ENCODE results near the gene MAP2K3. TPM values are rescaled to one million over a fixed set of nuclear protein-coding genes. Genes with fewer than 3 reads are reported as not detected.
A peak's percentile ranks its signal among the peaks of the same experiment; 100 is the strongest.

MAP2K3 gene
- total and polyA plus RNA-seq, 2 donors (not counting 3 experiments of a cell fraction or from before 2014, with no cell fraction given) = 15.3 to 36.3 TPM

- TF ChIP-seq, protein P1, sequence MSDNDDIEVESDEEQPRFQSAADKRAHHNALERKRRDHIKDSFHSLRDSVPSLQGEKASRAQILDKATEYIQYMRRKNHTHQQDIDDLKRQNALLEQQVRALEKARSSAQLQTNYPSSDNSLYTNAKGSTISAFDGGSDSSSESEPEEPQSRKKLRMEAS (IDR thresholded peaks at IDR 0.05; ENCODE audit: insufficient read depth, insufficient read length) = no peak
- TF ChIP-seq EZH2 (IDR thresholded peaks at IDR 0.05; ENCODE audit: borderline replicate concordance, low read depth, low read length, severe bottlenecking) (no peak), GATA2 (IDR thresholded peaks at IDR 0.05; ENCODE audit: insufficient read depth, insufficient read length, low read depth, low read length) (no peak), POLR2AphosphoS5 (IDR thresholded peaks at IDR 0.05; ENCODE audit: insufficient read depth, low read depth, low read length) (no peak), MYC (IDR thresholded peaks at IDR 0.05; ENCODE audit: low read depth, low read length) (no peak), POLR2A (IDR thresholded peaks at IDR 0.05; ENCODE audit: low read depth, low read length) (no peak)
- TF ChIP-seq, protein P2, sequence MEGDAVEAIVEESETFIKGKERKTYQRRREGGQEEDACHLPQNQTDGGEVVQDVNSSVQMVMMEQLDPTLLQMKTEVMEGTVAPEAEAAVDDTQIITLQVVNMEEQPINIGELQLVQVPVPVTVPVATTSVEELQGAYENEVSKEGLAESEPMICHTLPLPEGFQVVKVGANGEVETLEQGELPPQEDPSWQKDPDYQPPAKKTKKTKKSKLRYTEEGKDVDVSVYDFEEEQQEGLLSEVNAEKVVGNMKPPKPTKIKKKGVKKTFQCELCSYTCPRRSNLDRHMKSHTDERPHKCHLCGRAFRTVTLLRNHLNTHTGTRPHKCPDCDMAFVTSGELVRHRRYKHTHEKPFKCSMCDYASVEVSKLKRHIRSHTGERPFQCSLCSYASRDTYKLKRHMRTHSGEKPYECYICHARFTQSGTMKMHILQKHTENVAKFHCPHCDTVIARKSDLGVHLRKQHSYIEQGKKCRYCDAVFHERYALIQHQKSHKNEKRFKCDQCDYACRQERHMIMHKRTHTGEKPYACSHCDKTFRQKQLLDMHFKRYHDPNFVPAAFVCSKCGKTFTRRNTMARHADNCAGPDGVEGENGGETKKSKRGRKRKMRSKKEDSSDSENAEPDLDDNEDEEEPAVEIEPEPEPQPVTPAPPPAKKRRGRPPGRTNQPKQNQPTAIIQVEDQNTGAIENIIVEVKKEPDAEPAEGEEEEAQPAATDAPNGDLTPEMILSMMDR (IDR thresholded peaks at IDR 0.05; ENCODE audit: extremely low read depth in 1 of 2, insufficient read depth in 1 of 2, low read depth in 1 of 2, low read length in 2 of 2) = no peak
- DNase-seq (ENCODE audit: low read depth, low spot score) (no peak), FAIRE-seq (no peak)
- intact Hi-C loops (cut with micrococcal nuclease) (no loop called here), dilution Hi-C loops (cut with MboI; ENCODE audit: extremely low pct_ligation_motif_present, low sequenced_read_pairs) (no loop called here)
- Histone ChIP-seq H3K4me1 (ENCODE audit: control insufficient read depth, extremely low read depth, insufficient read depth, low read length) (peaks cover 26% of the 10 kb centered on the region), H3K4me2 (ENCODE audit: insufficient read depth, low read length) (no peak overlapping the region), H3K9ac (replicated peaks; ENCODE audit: extremely low read depth, insufficient read depth, low read length) (no peak overlapping the region), H2AFZ (ENCODE audit: low read depth, low read length) (peak overlapping the region; percentile 18), H3K36me3 (ENCODE audit: control insufficient read depth in 2 of 2, extremely low read depth in 1 of 2, insufficient read depth in 2 of 2, low read length in 2 of 2) (no peaks in the 10 kb centered on the region), H3K9me3 (replicated peaks; ENCODE audit: control insufficient read depth, insufficient read depth, low read length) (no peaks in the 10 kb centered on the region), H3K27ac (ENCODE audit: insufficient read depth, low read depth, low read length) (no peak overlapping the region), H3K9me1 (replicated peaks; ENCODE audit: control insufficient read depth, extremely low read depth, insufficient read depth, low read length) (no peaks in the 10 kb centered on the region), H3K4me3 (replicated peaks in 1 of 3; ENCODE audit: insufficient read depth in 1 of 3, low read depth in 1 of 3, low read length in 3 of 3) (no peak overlapping the region), H4K20me1 (replicated peaks; ENCODE audit: control insufficient read depth, extremely low read depth, insufficient read depth, low read length) (no peaks in the 10 kb centered on the region), H3K27me3 (ENCODE audit: control insufficient read depth in 2 of 2, insufficient read depth in 2 of 2, low read length in 2 of 2) (no peaks in the 10 kb centered on the region), H3K79me2 (ENCODE audit: control insufficient read depth, insufficient read depth, low read length) (no peaks in the 10 kb centered on the region)
- no TSS peak for BruUV-seq (replicated peaks)
- POLR2A ChIA-PET = interaction anchor here (0.5 kb wide), 1 partner anchor 151 kb away, joined by 4 read pairs; no protein-coding TSS in a partner anchor
- CTCF ChIA-PET = interaction anchor here (0.5 to 9.0 kb wide), 21 partner anchors 9 to 342 kb away, joined by 3 to 71 read pairs (median 4); partner anchors contain the start of genes NATD1, TMEM11 and USP22
Measured at GRCh38 chr17:21279582-21279981, 4.9 kb upstream of the MAP2K3 start.

All from endothelial cell of umbilical vein (primary cell).